IMR-90 (cell line): ENCODE results near the gene ARMH1. TPM values are rescaled to one million over a fixed set of nuclear protein-coding genes. Genes with fewer than 3 reads are reported as not detected.

Source experiments
- ATAC-seq: fragments of 200-7000 bp; cut with Tn5 transposase; 2 replicates; pipeline ENCODE4 v1.9.1; 2020; ENCODE audit warnings: low read depth, mild to moderate bottlenecking, moderate library complexity
- BruUV-seq: library from RNA; stranded (reverse); fragments of 400-500 nt; replicated peaks from 2 replicates; lab custom pipeline; 2021; lab: Mats Ljungman, UMichigan
- CTCF ChIA-PET: fragments of 300-600 bp; formaldehyde crosslinking; extraction: SDS; loops from one replicate; lab custom pipeline; 2021; ENCODE audit warnings: antibody characterized with exemption; lab: Yijun Ruan, JAX
- POLR2A ChIA-PET: fragments of 300-600 bp; sonication (Branson Sonifier 250); formaldehyde crosslinking; loops from one replicate; lab custom pipeline; 2022; ENCODE audit warnings: antibody characterized with exemption; ENCODE audit not compliant: unreplicated experiment; lab: Charles Lee
- DNase-seq: peaks from one replicate; pipeline ENCODE4 v3.0.0; 2013
- H2AFZ ChIP-seq: replicated peaks from 2 replicates; pipeline ENCODE3; 2013; ENCODE audit warnings: low read length, mild to moderate bottlenecking; ENCODE audit not compliant: poor library complexity
- H2AK5ac ChIP-seq: 2 replicates; pipeline ENCODE4 v1.6.1; 2013; ENCODE audit warnings: low read depth, low read length, inconsistent platforms
- H2AK9ac ChIP-seq: replicated peaks from 2 replicates; pipeline ENCODE3; 2013; ENCODE audit warnings: mild to moderate bottlenecking, low read depth, low read length, moderate library complexity; ENCODE audit not compliant: poor library complexity
- H2BK120ac ChIP-seq: 2 replicates; pipeline ENCODE4 v1.6.1; 2013; ENCODE audit warnings: low read depth, low read length, inconsistent platforms
- H2BK15ac ChIP-seq: 3 replicates; pipeline ENCODE4 v1.6.1; 2013; ENCODE audit warnings: low read depth, low read length, inconsistent platforms
- H2BK20ac ChIP-seq: 2 replicates; pipeline ENCODE4 v1.6.1; 2013; ENCODE audit warnings: low read depth, mild to moderate bottlenecking, inconsistent platforms, low read length, moderate library complexity
- H2BK5ac ChIP-seq: 2 replicates; pipeline ENCODE4 v1.6.1; 2013; ENCODE audit warnings: mild to moderate bottlenecking, low read depth, low read length, inconsistent platforms; ENCODE audit not compliant: poor library complexity, severe bottlenecking
- H3K14ac ChIP-seq: replicated peaks from 2 replicates; pipeline ENCODE4 v1.6.1; 2013; ENCODE audit warnings: low read depth, low read length, inconsistent platforms
- H3K18ac ChIP-seq: 2 replicates; pipeline ENCODE4 v1.6.1; 2013; ENCODE audit warnings: low read depth, low read length, control low read depth
- H3K23ac ChIP-seq: 2 replicates; pipeline ENCODE4 v1.6.1; 2013; ENCODE audit warnings: low read depth, low read length, inconsistent platforms
- H3K27ac ChIP-seq: 2 replicates; pipeline ENCODE4 v1.5.1; 2013; ENCODE audit warnings: mild to moderate bottlenecking, control low read depth, low read length; ENCODE audit not compliant: insufficient read depth
- H3K27me3 ChIP-seq: 2 replicates; pipeline ENCODE4 v1.6.1; 2013; ENCODE audit warnings: low read length; ENCODE audit not compliant: control insufficient read depth, insufficient read depth
- H3K36me3 ChIP-seq: 2 replicates; pipeline ENCODE4 v1.6.1; 2013; ENCODE audit warnings: low read length, mixed read lengths; ENCODE audit not compliant: control insufficient read depth, insufficient read depth
- H3K4ac ChIP-seq: 2 replicates; pipeline ENCODE4 v1.6.1; 2013; ENCODE audit warnings: low read depth, low read length, inconsistent platforms
- H3K4me1 ChIP-seq: 2 replicates; pipeline ENCODE4 v1.6.1; 2013; ENCODE audit warnings: low read length, mixed read lengths; ENCODE audit not compliant: control insufficient read depth, insufficient read depth
- H3K4me2 ChIP-seq: 2 replicates; pipeline ENCODE4 v1.6.1; 2013; ENCODE audit warnings: low read depth, mild to moderate bottlenecking, control low read depth, low read length, moderate library complexity
- H3K4me3 ChIP-seq: 2 replicates; pipeline ENCODE4 v1.5.1; 2013; ENCODE audit warnings: low read depth, mild to moderate bottlenecking, control low read depth, low read length, moderate library complexity; ENCODE audit not compliant: insufficient read depth
- H3K56ac ChIP-seq: 2 replicates; pipeline ENCODE4 v1.6.1; 2013; ENCODE audit warnings: low read length, inconsistent platforms; ENCODE audit not compliant: insufficient read depth; ENCODE audit errors: extremely low read depth
- H3K79me1 ChIP-seq, 2 experiments: 2 replicates each; pipeline ENCODE4 v1.6.1; 2013; ENCODE audit warnings: low read length in 2 of 2, inconsistent platforms in 1 of 2, low read depth in 1 of 2
- H3K9ac ChIP-seq: 2 replicates; pipeline ENCODE4 v1.6.1; 2013; ENCODE audit warnings: low read depth, low read length, control low read depth
- H3K9me1 ChIP-seq: 2 replicates; pipeline ENCODE4 v1.6.1; 2013; ENCODE audit warnings: low read length, inconsistent platforms; ENCODE audit not compliant: insufficient read depth
- H3K9me3 ChIP-seq: 2 replicates; pipeline ENCODE4 v1.6.1; 2013; ENCODE audit warnings: low read length; ENCODE audit not compliant: control insufficient read depth, insufficient read depth
- H4K20me1 ChIP-seq: 2 replicates; pipeline ENCODE4 v1.6.1; 2013; ENCODE audit warnings: low read length, inconsistent platforms; ENCODE audit not compliant: insufficient read depth
- H4K5ac ChIP-seq: 2 replicates; pipeline ENCODE4 v1.6.1; 2013; ENCODE audit warnings: mild to moderate bottlenecking, low read depth, low read length, control low read depth
- H4K8ac ChIP-seq, 2 experiments: 2 replicates each; pipeline ENCODE4 v1.6.1; 2013; ENCODE audit warnings: low read depth in 2 of 2, low read length in 2 of 2, control low read depth in 1 of 2, inconsistent platforms in 1 of 2
- H4K91ac ChIP-seq: 2 replicates; pipeline ENCODE4 v1.6.1; 2013; ENCODE audit warnings: low read depth, low read length, inconsistent platforms; ENCODE audit not compliant: insufficient read depth
- CEBPB ChIP-seq: IDR thresholded peaks from 2 replicates; pipeline ENCODE4 v1.6.1; 2012; ENCODE audit warnings: low read depth, low read length, improper control_type of control experiment
- CHD1 ChIP-seq: IDR thresholded peaks from 2 replicates; pipeline ENCODE4 v1.6.1; 2012; ENCODE audit warnings: low read depth, low read length, improper control_type of control experiment
- CTCF ChIP-seq: conservative IDR thresholded peaks from 2 replicates; pipeline ENCODE4 v1.5.1; 2012; ENCODE audit warnings: mild to moderate bottlenecking, low read depth, low read length, improper control_type of control experiment
- ELK1 ChIP-seq: fragments of 150-350 bp; IDR thresholded peaks from 2 replicates; pipeline ENCODE4 v1.6.1; 2016; ENCODE audit warnings: low read depth, mild to moderate bottlenecking, low read length, moderate library complexity, borderline replicate concordance
- FOS ChIP-seq: fragments of 150-350 bp; IDR thresholded peaks from 2 replicates; pipeline ENCODE4 v1.6.1; 2016; ENCODE audit warnings: low read depth, low read length
- MAFK ChIP-seq: IDR thresholded peaks from 2 replicates; pipeline ENCODE4 v1.6.1; 2012; ENCODE audit warnings: low read depth, low read length, improper control_type of control experiment
- MXI1 ChIP-seq: IDR thresholded peaks from 2 replicates; pipeline ENCODE4 v1.6.1; 2012; ENCODE audit warnings: low read depth, mild to moderate bottlenecking, low read length, moderate library complexity, borderline replicate concordance
- NFE2L2 ChIP-seq: fragments of 150-350 bp; IDR thresholded peaks from 2 replicates; pipeline ENCODE4 v1.6.1; 2016; ENCODE audit warnings: low read depth, mild to moderate bottlenecking, low read length
- POLR2A ChIP-seq: IDR thresholded peaks from 2 replicates; pipeline ENCODE4 v1.6.1; 2012; ENCODE audit warnings: mild to moderate bottlenecking, low read depth, low read length
- RCOR1 ChIP-seq: IDR thresholded peaks from 2 replicates; pipeline ENCODE4 v1.6.1; 2012; ENCODE audit warnings: mild to moderate bottlenecking, low read length, improper control_type of control experiment; ENCODE audit not compliant: insufficient replicate concordance
- SMC3 ChIP-seq: fragments of 150-350 bp; IDR thresholded peaks from 2 replicates; pipeline ENCODE4 v1.6.1; 2016; ENCODE audit warnings: low read depth, mild to moderate bottlenecking, antibody characterized with exemption, low read length, moderate library complexity
- USF2 ChIP-seq: fragments of 150-350 bp; IDR thresholded peaks from 2 replicates; pipeline ENCODE4 v1.6.1; 2017; ENCODE audit warnings: mild to moderate bottlenecking, antibody characterized with exemption, low read length, low read depth
- WGBS, 2 experiments: methylation state at CpG; one replicate each; pipeline versions ENCODE4 v1.1.5 to v1.1.7; 2013; ENCODE audit warnings: missing lambda C conversion rate in 2 of 2; ENCODE audit not compliant: insufficient read length in 1 of 2; ENCODE audit errors: extremely low coverage in 2 of 2; 5-methylcytosine and 5-hydroxymethylcytosine counted together
- dilution Hi-C: fragments of 300-500 bp; cut with HindIII; formaldehyde crosslinking; loops from one replicate; pipeline ENCODE4 v1.14.3; 2018; ENCODE audit warnings: low sequenced_read_pairs; ENCODE audit not compliant: unreplicated experiment
- in situ Hi-C: fragments of 300-500 bp; cut with MboI; formaldehyde crosslinking; loops from 3 replicates; pipeline ENCODE4 v1.14.3; 2019; ENCODE audit warnings: low sequenced_read_pairs, inconsistent platforms, mixed read lengths
- intact Hi-C: fragments of 100-400 bp; cut with micrococcal nuclease; formaldehyde crosslinking; loops from 2 replicates; pipeline ENCODE4 v1.10.0; 2022
- polyA plus RNA-seq, 3 experiments: library from polyadenylated mRNA; depleted of rRNA; stranded (reverse); fragments of >200 nt; gene quantifications; 2 replicates each; pipeline ENCODE4 v1.2.3, GENCODE V29; 2012; ENCODE audit warnings: low replicate concordance in 1 of 3
- total RNA-seq: library from RNA; depleted of rRNA; stranded (reverse); fragments of >200 nt; gene quantifications from 2 replicates; pipeline ENCODE4 v1.2.3, GENCODE V29; 2012

ARMH1 gene
- total and polyA plus RNA-seq, 2 of the 4 experiments (the other 2 are of a cell fraction), result 0.36 to 0.72 TPM

GRCh38 chr1:44642925-44643324 is 31.6 kb upstream of the ARMH1 start:
- Histone ChIP-seq H3K4me2 (no peak overlapping the region), H3K4me1 (peaks cover 19% of the 10 kb centered on the region), H4K91ac (no peak overlapping the region), H4K20me1 (peaks cover 40% of the 10 kb centered on the region), H3K18ac (no peak overlapping the region), H3K14ac (no peak overlapping the region), H2BK15ac (no peak overlapping the region), H2BK5ac (no peak overlapping the region), H4K8ac (no peak overlapping the region), H3K27me3 (no peaks in the 10 kb centered on the region), H3K56ac (no peak overlapping the region), H2BK20ac (no peak overlapping the region), H3K9me1 (peaks cover 22% of the 10 kb centered on the region), H3K4me3 (no peak overlapping the region), H2BK120ac (no peak overlapping the region), H3K27ac (no peak overlapping the region), H2AK5ac (no peak overlapping the region; the same call in 1 of the 2 replicates), H2AK9ac (no peak overlapping the region), H3K4ac (no peak overlapping the region), H2AFZ (no peak overlapping the region), H4K5ac (no peak overlapping the region), H3K23ac (no peak overlapping the region), H3K36me3 (peaks cover 65% of the 10 kb centered on the region), H3K9me3 (no peaks in the 10 kb centered on the region), H3K9ac (no peak overlapping the region), H3K79me1 (peaks cover 16 to 45% of the 10 kb centered on the region in 2 experiments)
- 60% methylated on average over 1 of the region's 3 CpGs; no CpG with 5 or more reads in 1 of the 2 experiments for WGBS, 2 experiments
- BruUV-seq, result no TSS peak
- no peak for TF ChIP-seq USF2
- TF ChIP-seq RCOR1, result no peak
- TF ChIP-seq MXI1, result no peak
- no peak for TF ChIP-seq MAFK
- TF ChIP-seq NFE2L2, result no peak
- TF ChIP-seq CEBPB, result no peak
- no peak for TF ChIP-seq POLR2A
- TF ChIP-seq FOS, result no peak
- no peak for TF ChIP-seq CHD1
- TF ChIP-seq CTCF, result no peak
- TF ChIP-seq SMC3, result no peak
- TF ChIP-seq ELK1, result no peak
- no peak for DNase-seq
- ChIA-PET POLR2A (interaction anchor here (0.9 to 1.3 kb wide), 2 partner anchors 10 to 14 kb away, joined by 3 to 6 read pairs; no protein-coding TSS in a partner anchor), CTCF (interaction anchor here (1.1 kb wide), 1 partner anchor 9 kb away, joined by 3 read pairs; no protein-coding TSS in a partner anchor)
- in situ Hi-C loops, result no loop called here
- intact Hi-C loops, result no loop called here
- dilution Hi-C loops, result no loop called here
- no peak for ATAC-seq
